RPMI8226 (cell line): ENCODE results near the gene STK11.
"Not testable (repeated sequence)": the region's sequence is repeated elsewhere in the genome, so short reads cannot be mapped to it uniquely, and the experiment has no call there.

Experiments
- DNase-seq: peaks from one replicate; pipeline ENCODE4 v3.0.0-alpha.2; 2015

Gene STK11

DNA sequence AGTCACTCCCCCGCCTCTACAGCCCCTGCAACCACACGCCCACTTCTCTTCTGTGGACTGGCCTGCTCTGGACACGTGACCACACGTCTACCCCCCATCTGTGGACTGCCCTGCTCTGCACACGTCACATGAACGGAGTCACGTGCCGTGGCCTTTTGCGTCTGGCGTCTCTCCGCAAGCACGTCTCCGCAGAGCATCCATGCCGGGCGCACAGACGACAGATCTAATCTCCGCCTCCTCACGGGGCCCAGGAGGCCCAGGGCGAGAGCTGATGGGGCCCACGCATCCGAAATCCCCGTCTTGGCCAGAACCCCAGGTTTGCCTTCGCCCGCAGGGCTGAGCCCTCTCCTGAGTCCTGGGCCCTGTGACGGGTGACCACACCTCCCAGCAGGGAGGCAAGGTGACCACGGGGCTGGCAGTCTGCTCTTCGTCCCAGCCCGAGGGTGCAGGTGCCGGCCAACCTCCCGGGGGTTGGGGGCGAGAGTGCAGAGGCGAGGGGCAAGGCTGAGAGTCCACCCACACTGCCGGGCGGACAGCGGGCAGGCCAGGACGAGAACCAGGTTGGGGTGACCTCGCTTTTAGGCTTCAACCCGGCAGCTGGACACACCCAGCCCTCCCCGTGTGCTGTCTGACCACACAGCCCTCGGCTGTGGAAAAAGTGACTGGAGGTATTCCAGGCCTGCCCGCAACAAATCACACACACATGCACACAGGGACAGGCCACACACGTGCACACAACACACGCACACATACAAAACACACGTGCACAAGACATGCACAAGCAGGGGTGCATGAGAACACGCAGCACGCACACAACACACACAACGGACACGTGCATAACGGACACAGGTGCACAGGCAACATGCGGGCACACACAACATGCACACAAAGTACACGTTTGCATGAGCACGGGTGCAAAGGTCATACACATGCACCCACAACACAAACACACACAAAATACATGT is 35.4 kb upstream of the STK11 start:
- DNase-seq = no peak

GRCh38 chr19:1170938-1171754 is 34.4 kb upstream of the STK11 start:
- no peak for DNase-seq

DNA sequence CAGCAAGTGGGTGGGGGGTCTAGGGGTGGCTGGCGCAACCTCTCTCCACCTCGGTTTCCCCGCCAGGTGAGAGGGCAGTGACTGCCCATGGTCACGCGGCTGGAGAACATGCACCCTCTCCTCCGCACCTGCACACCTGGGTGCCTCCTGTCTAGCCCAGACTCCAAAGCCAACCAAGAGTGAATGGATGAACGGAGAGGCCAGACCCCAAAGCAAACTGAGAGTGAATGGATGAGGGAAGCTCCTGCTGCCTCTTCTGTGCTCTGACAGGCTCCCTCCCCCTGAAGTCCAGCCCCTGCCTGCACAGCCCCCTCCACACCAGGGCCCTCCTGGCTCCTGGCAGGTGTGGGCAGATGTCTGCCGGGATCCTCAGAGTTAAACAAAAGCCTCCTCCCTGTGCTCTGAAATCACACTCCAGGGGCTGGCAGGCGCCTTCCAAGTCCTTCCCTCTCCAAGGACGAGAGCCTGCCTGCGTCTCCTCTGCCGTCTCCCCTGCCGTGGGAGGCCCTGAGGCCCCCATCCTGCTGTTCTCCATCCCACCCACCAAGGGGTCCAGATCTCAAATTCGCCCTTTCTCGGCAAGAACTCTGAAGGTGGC is 33.7 kb upstream of the STK11 start:
- no peak for DNase-seq

DNA sequence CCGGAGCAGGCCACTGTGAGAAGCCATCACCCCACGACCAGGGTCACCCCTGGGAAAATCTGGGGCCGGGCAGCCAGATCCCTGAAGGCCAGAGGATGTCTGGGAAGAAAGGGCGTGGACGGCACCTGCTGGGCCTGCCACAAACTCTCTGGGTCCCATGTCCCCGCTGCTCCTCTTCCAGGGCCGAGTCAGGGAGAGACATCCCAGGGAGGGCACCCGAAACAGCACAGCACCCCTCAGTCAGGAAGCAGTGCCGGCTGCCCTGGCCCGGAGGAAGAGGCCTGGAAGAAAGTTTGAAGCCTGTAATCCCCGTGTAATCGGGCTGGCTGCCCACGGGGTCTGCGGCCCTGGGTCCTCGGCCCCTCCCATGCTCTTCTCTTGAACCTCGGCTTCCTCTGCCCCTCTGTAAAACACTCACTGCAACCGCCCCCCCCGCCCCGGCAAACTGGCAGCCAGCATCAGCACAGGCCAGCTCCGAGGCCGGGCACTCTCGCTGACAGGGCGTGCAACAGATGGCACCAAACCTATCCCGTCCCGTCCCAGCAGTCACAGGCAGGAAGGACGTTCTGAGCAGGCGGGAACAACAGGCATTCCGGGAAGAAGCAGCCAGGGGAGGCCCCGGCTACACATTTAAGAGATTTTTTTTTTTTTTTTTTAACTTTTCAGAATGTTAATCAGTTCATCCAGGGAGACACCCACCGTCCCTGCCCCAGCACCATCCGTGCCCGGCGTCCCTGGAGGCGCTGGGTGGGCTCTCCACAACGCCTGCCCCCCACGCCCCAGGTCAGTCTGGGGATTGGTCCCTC is 33.0 kb upstream of the STK11 start:
- peak; percentile 50 for DNase-seq

DNA sequence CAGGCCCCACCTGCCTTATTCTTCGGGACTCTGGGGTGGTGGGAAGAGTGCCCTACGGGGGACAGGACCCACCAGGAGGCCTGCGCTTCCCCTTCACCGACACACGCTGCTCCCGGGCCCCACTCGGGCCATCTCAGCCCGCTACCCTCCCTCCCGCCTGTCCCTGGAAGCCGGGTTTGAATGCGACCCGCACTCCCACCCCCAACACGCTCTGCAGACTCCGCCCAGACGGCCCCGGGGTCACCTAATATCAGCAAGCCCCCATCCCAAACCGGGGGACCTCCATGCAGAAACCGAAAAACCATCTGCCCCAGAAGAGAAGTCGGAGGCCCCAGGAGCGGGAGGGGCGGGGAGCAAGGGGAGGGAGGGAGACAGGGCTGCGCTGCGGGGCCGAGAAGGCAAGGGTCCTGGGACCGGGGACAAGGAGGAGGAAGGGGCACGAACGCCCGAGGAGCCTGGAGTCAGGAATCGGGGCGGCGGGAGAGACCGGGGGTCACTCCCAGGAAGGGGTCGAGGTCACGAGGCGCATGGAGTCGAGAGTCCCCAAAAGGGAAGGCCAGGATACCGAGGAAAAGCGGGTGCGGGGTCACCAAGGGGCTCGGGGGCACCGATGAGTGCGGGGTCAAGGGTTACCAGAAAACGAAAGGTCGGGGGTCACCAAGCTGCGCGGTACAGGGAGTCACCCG is 32.3 kb upstream of the STK11 start:
- DNase-seq = peak; percentile 41

DNA sequence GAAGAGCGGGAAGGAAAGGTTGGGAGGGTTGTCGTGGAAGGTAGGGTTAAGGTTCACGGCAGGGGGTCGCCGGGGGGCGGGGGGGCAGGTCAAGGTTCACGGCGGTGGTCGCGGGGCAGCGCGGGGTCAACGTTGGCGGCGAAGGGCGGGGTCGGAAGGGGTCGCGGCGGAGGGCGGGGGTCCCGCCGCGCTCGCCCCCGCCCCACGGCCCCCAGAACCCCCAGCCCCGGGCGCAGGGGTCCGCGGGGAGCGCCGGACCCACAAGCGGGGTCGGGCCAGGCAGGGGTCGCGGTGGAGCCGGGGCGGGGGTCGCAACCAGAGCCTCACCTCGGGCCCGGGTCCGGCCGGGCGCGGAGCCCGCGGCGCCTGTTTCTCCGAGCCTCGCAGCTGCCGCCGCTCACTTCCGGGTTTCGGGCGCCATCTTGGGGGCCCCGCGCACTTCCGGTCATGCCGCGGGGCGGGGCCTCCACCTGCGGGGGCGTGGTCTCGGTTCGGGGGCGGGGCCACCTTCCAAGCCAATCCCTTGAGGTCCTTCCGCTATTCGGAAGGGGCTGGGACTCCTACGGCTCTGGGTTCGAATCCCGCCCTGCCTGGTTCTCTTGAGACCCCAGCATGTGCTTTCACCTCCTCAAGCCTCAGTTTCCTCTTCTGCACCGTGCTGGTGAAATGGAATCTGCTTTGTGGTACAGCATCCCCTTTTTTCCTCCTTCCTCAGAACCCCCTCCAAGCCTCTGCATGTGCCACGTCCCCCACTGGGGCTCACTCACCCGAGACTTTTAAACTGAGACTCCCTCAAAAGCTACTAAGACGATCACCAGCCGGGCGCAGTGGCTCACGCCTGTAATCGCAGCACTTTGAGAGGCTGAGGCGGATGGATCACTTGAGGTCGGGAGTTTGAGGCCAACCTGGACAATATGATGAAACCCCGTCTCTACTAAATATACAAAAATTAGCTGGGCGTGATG is 31.5 kb upstream of the STK11 start, which contains the start of gene SBNO2:
TSS of gene SBNO2 (minus strand) at position 424 of the 965 bp plus-strand sequence. CDS start 19,992 bp downstream, outside the sequence.
- DNase-seq = peak; percentile 88

GRCh38 chr19:1177322-1178114 is 28.1 kb upstream of the STK11 start:
- no peak for DNase-seq

- no peak for DNase-seq
Observed at GRCh38 chr19:1181606-1182005, 24.0 kb upstream of the STK11 start.

DNA sequence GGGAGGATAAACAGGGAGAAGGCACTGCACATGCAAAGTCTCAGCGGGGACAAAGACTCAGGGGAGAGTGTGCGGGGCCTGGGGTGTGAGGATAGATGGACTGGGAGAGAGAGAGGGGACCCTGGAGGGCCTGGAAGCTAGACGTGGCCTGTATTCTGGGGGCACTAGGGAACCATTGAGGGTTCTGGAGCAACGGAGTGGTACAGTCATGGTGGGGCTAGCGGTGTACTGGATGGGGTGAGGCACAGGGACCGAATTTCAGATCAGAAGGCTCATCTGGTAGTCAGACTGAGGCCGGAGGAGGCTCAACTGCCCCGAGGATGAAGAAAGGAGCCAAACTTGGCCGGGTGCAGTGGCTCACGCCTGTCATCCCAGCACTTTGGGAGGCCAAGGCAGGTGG is 23.5 kb upstream of the STK11 start:
- no peak for DNase-seq

GRCh38 chr19:1182727-1183126 is 22.9 kb upstream of the STK11 start:
- DNase-seq = no peak

DNA sequence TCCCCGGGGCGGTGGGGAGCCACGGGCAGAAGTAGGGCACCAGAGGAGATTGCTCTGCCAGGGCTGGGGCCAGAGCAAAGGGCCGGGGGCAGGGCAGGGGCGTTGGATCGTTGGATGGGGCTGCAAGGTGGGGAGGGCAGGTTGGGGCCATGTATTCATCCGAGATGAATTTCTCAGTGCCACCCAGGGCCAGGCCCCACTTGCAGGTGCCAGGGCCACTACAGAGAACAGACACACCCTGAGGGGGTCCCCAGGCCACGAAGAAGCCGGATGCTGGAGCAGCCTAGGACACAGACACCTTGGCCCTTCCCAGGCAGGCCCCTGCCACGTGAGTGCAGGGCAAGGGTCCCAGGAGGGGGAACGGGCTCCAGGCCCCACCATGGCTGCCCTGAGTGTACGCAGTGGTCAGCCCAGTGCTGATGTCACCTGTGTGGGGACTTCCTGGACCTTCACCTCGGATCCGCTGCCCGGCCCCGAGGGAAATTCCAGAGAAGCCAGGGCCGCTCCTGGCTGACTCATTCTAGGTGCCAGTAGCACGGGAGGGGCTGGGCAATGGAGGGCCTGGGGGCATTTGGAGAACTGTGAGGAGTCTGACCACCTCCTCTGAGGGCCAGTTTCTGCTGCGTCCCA is 21.9 kb upstream of the STK11 start:
- DNase-seq = no peak

DNA sequence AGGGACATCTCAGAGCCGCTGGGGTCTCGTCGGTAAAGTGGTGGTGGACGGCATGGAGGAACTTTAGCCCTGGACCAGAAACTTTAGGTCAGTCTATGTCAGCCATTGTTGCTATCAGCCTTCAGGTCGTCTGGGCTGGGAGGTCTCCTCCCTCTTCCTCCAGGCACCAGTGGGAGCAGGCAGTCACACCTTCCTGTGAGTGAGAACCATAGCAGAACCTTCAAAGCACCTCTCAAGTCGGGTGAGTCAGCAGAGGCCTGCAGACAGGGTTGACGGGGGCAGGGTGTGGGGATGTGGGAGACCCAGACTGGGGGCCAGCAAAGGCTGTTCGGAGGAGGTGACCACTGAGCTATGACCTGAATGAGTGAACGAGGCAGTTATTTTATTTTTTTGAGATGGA is 16.2 kb upstream of the STK11 start:
- DNase-seq = no peak

DNA sequence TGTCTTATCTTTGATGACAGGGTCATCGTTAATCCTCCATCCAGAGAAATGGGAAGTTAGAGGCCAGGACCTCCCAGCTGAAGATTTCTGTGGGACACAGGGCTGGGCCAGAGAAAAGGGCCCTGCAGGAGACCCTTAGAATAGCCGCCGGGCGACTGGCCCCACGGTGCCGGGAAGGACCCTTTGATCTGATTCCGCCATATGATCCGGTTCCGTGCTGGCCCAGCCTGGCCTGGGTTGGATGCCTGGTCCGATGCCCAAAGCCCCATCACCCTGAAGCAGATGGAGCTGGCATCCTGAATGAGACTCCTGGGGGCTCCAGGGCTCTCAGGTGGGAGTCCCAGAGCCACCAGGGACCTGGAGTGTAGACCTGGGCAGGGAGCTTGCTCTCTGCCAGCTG is 6.0 kb upstream of the STK11 start:
- no peak for DNase-seq

DNA sequence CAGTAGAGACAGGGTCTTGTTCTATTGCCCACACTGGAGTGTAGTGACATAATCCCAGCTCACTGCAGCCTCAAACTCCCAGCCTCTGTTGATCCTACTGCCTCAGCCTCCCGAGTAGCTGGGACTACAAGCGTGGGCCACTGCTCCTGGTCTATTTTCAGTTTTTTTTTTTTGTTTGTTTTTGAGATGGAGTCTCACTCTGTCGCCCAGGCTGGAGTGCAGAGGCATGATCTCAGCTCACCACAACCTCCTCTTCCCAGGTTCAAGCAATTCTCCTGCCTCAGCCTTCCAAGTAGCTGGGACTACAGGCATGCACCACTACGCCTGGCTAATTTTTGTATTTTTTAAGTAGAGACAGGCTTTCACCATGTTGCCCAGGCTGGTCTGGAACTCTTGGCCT is 5.0 kb upstream of the STK11 start:
- not testable (repeated sequence) for DNase-seq

- no peak for DNase-seq
Observed at GRCh38 chr19:1206150-1206863, 729 bp downstream of the STK11 start.

DNA sequence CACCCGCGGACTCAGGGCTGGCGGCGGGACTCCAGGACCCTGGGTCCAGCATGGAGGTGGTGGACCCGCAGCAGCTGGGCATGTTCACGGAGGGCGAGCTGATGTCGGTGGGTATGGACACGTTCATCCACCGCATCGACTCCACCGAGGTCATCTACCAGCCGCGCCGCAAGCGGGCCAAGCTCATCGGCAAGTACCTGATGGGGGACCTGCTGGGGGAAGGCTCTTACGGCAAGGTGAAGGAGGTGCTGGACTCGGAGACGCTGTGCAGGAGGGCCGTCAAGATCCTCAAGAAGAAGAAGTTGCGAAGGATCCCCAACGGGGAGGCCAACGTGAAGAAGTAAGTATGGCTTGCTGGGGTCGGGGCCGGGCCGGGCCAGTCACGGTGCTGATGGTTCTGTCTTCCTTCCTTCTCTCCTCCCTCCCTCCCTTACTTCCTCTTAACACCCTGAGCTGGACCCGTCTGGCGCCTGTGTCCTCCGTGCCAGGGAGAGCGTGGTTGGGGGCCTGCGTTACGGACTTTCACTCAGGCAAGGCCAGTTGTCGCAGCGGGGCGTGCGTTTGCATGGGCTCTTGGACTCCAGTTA is 1.4 kb downstream of the STK11 start:
- peak; percentile 50 for DNase-seq

DNA sequence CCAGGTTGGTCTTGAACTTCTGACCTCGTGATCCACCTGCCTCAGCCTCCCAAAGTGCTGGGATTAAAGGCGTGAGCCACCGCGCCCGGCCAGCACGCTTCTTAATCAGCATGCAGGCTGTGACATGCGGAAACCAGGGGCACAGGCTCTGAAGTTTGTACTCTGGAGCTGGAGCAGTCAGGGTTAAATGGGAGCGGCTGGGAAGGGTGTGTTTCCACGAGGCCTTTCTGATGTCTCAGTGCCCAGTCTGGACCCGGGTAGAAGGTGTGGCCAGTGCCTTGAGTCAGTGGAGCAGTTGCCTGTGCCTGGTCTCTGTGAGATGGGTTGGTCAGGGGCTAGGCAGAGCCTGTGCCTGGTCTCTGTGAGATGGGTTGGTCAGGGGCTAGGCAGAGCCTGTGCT is 3.3 kb downstream of the STK11 start:
- DNase-seq = not testable (repeated sequence)

DNA sequence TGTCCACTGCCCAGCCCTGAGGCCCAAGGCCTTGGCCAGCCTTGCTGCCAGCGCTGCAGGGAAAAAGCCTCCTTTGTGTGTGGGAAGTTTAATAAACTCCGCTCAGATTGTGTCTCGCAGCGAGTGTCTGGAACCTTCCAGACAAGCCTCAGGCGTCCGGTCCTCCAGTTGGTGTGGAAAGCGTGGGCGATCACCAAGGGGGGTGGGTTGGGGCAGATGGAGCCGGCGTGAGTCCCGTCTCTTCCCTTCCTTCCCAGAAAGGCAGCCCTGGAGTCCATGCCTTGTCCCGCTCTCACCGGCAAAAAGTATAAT is 4.6 kb downstream of the STK11 start:
- DNase-seq = no peak
